ENCODE results near the gene CBLB.

Gene CBLB

GRCh38 chr3:105822171-105823123, 46.4 kb downstream of the CBLB start (continued):
- TF ChIP-seq ZNF155 (tag by site-specific recombination; IDR thresholded peaks at IDR 0.05) (no peak), ZNF596 (tag by site-specific recombination; IDR thresholded peaks at IDR 0.05) (no peak), PRDM4 (tag by site-specific recombination; IDR thresholded peaks at IDR 0.05) (no peak), ZNF148 (tag by site-specific recombination; IDR thresholded peaks at IDR 0.05; ENCODE audit: borderline replicate concordance) (no peak), FEZF1 (tag by site-specific recombination; IDR thresholded peaks at IDR 0.05) (no peak), ZSCAN23 (tag by site-specific recombination; IDR thresholded peaks at IDR 0.05) (no peak), ZNF48 (tag by site-specific recombination; IDR thresholded peaks at IDR 0.05) (no peak), SP3 (tag by site-specific recombination; IDR thresholded peaks at IDR 0.05) (no peak)

GRCh38 chr3:105821433-105821832, 47.4 kb downstream of the CBLB start:
- Histone ChIP-seq H3K4me1 (ENCODE audit: control insufficient read depth, insufficient read depth, low read length) (peaks cover 9% of the 10 kb centered on the region), H3K36me3 (ENCODE audit: control insufficient read depth in 2 of 2, insufficient read depth in 1 of 2, low read length in 2 of 2) (no peaks in the 10 kb centered on the region), H3K9me3 (ENCODE audit: control insufficient read depth, insufficient read depth, low read depth, low read length) (no peaks in the 10 kb centered on the region), H3K27ac (ENCODE audit: extremely low read depth, low read depth, low read length) (no peak overlapping the region), H3K4me3 (ENCODE audit: low read depth, low read length) (no peak overlapping the region)
- POLR2A ChIA-PET = no interaction called here
- TF ChIP-seq PRDM4 (tag by site-specific recombination; IDR thresholded peaks at IDR 0.05) (no peak), ZNF19 (tag by site-specific recombination; IDR thresholded peaks at IDR 0.05; ENCODE audit: low read depth) (no peak), ZNF664 (tag by site-specific recombination; IDR thresholded peaks at IDR 0.05) (no peak), HOXA7 (CRISPR knock-in tag; IDR thresholded peaks at IDR 0.05; ENCODE audit: borderline replicate concordance) (no peak), ZNF843 (tag by site-specific recombination; IDR thresholded peaks at IDR 0.05) (no peak), ZSCAN16 (tag by site-specific recombination; IDR thresholded peaks at IDR 0.05) (no peak), RBAK (tag by site-specific recombination; IDR thresholded peaks at IDR 0.05) (no peak), ZNF701 (tag by site-specific recombination; IDR thresholded peaks at IDR 0.05) (no peak), ZNF530 (tag by site-specific recombination; IDR thresholded peaks at IDR 0.05; ENCODE audit: low read depth) (no peak), ZNF548 (tag by site-specific recombination; IDR thresholded peaks at IDR 0.05) (no peak), MZF1 (tag by site-specific recombination; IDR thresholded peaks at IDR 0.05; ENCODE audit: borderline replicate concordance) (no peak), ZNF426 (tag by site-specific recombination; IDR thresholded peaks at IDR 0.05) (no peak), ZNF560 (tag by site-specific recombination; IDR thresholded peaks at IDR 0.05; ENCODE audit: borderline replicate concordance) (no peak), AEBP2 (tag by site-specific recombination; IDR thresholded peaks at IDR 0.05; ENCODE audit: borderline replicate concordance) (no peak)
- CTCF ChIA-PET = no interaction called here

Data from HEK293 (cell line).